Calu3 (cell line): ENCODE results near the gene ERC2. TPM values are rescaled to one million over a fixed set of nuclear protein-coding genes. Genes with fewer than 3 reads are reported as not detected.

Source experiments
- BruUV-seq: library from RNA; stranded (reverse); fragments of 400-500 nt; replicated peaks from 2 replicates; lab custom pipeline; 2021; lab: Mats Ljungman, UMichigan
- CTCF ChIA-PET: fragments of 300-600 bp; sonication (Branson Sonifier 250); formaldehyde crosslinking; loops from one replicate; lab custom pipeline; 2022; ENCODE audit warnings: antibody characterized with exemption; lab: Charles Lee
- DNase-seq: peaks from one replicate; pipeline ENCODE4 v3.0.0; 2022
- H3K27ac Mint-ChIP-seq: one replicate; pipeline ENCODE4 v1.8.0; 2022; ENCODE audit warnings: mixed read lengths; ENCODE audit not compliant: unreplicated experiment
- H3K27me3 Mint-ChIP-seq: one replicate; pipeline ENCODE4 v1.8.0; 2022; ENCODE audit warnings: mixed read lengths; ENCODE audit not compliant: unreplicated experiment
- H3K36me3 Mint-ChIP-seq: one replicate; pipeline ENCODE4 v1.8.0; 2022; ENCODE audit warnings: mild to moderate bottlenecking, moderate library complexity, mixed read lengths; ENCODE audit not compliant: insufficient read depth, unreplicated experiment
- H3K4me1 Mint-ChIP-seq: one replicate; pipeline ENCODE4 v1.8.0; 2022; ENCODE audit warnings: mild to moderate bottlenecking, low read depth, mixed read lengths; ENCODE audit not compliant: unreplicated experiment
- H3K4me3 Mint-ChIP-seq: one replicate; pipeline ENCODE4 v1.8.0; 2022; ENCODE audit warnings: mild to moderate bottlenecking, low read depth, moderate library complexity, mixed read lengths; ENCODE audit not compliant: unreplicated experiment
- H3K9me3 Mint-ChIP-seq: one replicate; pipeline ENCODE4 v1.8.0; 2022; ENCODE audit warnings: low read depth, mixed read lengths; ENCODE audit not compliant: unreplicated experiment
- CTCF ChIP-seq: fragments of 200-600 bp; IDR thresholded peaks from one replicate; pipeline ENCODE4 v1.8.0; 2022; ENCODE audit warnings: antibody characterized with exemption; ENCODE audit not compliant: unreplicated experiment
- intact Hi-C: fragments of 100-400 bp; cut with micrococcal nuclease; formaldehyde crosslinking; loops from one replicate; pipeline ENCODE4 v1.10.0; 2022; ENCODE audit not compliant: unreplicated experiment
- total RNA-seq: library from RNA; stranded (reverse); gene quantifications from 2 replicates; pipeline ENCODE4 v1.2.3, GENCODE V29; 2022

ERC2 gene
- total RNA-seq, 1 experiment from 2014 or later = 0.73 TPM

- no peaks in the 10 kb centered on the region for H3K36me3 Mint-ChIP-seq
- TF ChIP-seq CTCF = no peak
- DNase-seq = no peak
- intact Hi-C loops = no loop called here
- CTCF ChIA-PET = no interaction called here
- H3K4me1 Mint-ChIP-seq = no peaks in the 10 kb centered on the region
- peaks cover 35% of the 10 kb centered on the region for H3K27me3 Mint-ChIP-seq
- no TSS peak for BruUV-seq
- H3K27ac Mint-ChIP-seq = no peak overlapping the region
- no peak overlapping the region for H3K4me3 Mint-ChIP-seq
- H3K9me3 Mint-ChIP-seq = peaks cover 2% of the 10 kb centered on the region
Measured at GRCh38 chr3:56297281-56297840, 170.9 kb downstream of the ERC2 start.

- intact Hi-C loops = no loop called here
- Mint-ChIP-seq H3K27me3 (peaks cover 35% of the 10 kb centered on the region), H3K27ac (no peak overlapping the region), H3K36me3 (no peaks in the 10 kb centered on the region), H3K4me1 (no peaks in the 10 kb centered on the region), H3K9me3 (peaks cover 2% of the 10 kb centered on the region), H3K4me3 (no peak overlapping the region)
- no peak for DNase-seq
- no TSS peak for BruUV-seq
- no peak for TF ChIP-seq CTCF
- CTCF ChIA-PET = no interaction called here
Measured at GRCh38 chr3:56296361-56296760, 171.9 kb downstream of the ERC2 start.

GRCh38 chr3:56295161-56295560 is 173.1 kb downstream of the ERC2 start:
- Mint-ChIP-seq H3K4me3 (no peak overlapping the region), H3K27me3 (peaks cover 28% of the 10 kb centered on the region), H3K4me1 (no peaks in the 10 kb centered on the region), H3K27ac (no peak overlapping the region), H3K9me3 (peaks cover 2% of the 10 kb centered on the region), H3K36me3 (no peaks in the 10 kb centered on the region)
- intact Hi-C loops = no loop called here
- TF ChIP-seq CTCF = no peak
- DNase-seq = no peak
- CTCF ChIA-PET = no interaction called here
- BruUV-seq = no TSS peak

GRCh38 chr3:56294286-56294685 is 174.0 kb downstream of the ERC2 start:
- Mint-ChIP-seq H3K27me3 (peaks cover 28% of the 10 kb centered on the region), H3K36me3 (no peaks in the 10 kb centered on the region), H3K27ac (no peak overlapping the region), H3K4me3 (no peak overlapping the region), H3K4me1 (no peaks in the 10 kb centered on the region), H3K9me3 (no peaks in the 10 kb centered on the region)
- CTCF ChIA-PET = interaction anchor here (0.5 kb wide), 1 partner anchor 10 kb away, joined by 3 read pairs; no protein-coding TSS in a partner anchor
- BruUV-seq = no TSS peak
- DNase-seq = no peak
- no peak for TF ChIP-seq CTCF
- intact Hi-C loops = no loop called here
